AG10803 (cell line): ENCODE results near the gene ZBTB37.
A peak's percentile ranks its signal among the peaks of the same experiment; 100 is the strongest.
"Not testable (repeated sequence)": the region's sequence is repeated elsewhere in the genome, so short reads cannot be mapped to it uniquely, and the experiment has no call there.

Experiments used
- DNase-seq: peaks from one replicate; pipeline ENCODE4 v3.0.0; 2010; ENCODE audit warnings: low read depth
- H3K4me3 ChIP-seq: 2 replicates; pipeline ENCODE4 v1.5.1; 2011; ENCODE audit warnings: mild to moderate bottlenecking, low read length, control low read depth
- TF ChIP-seq, protein P1 (sequence below): conservative IDR thresholded peaks from 2 replicates; pipeline ENCODE4 v1.5.1; 2011; ENCODE audit warnings: mild to moderate bottlenecking, low read length, control low read depth, inconsistent platforms

Gene ZBTB37

DNA sequence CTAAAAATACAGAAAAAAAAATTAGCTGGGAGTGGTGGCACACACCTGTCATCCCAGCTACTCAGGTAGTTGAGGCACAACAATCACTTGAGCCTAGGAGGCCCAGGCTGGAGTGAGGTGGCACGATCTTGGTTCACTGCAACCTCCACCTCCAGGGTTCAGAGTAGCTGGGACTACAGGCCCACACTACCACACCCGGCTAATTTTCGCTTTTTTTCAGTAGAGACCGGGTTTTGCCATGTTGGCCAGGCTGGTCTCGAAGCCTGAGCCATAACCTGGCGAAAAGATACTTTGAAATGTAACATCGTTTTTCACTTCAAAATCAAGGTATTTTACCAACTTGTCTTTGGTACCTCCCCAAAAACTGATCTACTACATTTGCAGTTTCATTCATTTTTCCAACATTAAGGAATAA, 6.4 kb upstream of the ZBTB37 start:
- TF ChIP-seq, protein P1, sequence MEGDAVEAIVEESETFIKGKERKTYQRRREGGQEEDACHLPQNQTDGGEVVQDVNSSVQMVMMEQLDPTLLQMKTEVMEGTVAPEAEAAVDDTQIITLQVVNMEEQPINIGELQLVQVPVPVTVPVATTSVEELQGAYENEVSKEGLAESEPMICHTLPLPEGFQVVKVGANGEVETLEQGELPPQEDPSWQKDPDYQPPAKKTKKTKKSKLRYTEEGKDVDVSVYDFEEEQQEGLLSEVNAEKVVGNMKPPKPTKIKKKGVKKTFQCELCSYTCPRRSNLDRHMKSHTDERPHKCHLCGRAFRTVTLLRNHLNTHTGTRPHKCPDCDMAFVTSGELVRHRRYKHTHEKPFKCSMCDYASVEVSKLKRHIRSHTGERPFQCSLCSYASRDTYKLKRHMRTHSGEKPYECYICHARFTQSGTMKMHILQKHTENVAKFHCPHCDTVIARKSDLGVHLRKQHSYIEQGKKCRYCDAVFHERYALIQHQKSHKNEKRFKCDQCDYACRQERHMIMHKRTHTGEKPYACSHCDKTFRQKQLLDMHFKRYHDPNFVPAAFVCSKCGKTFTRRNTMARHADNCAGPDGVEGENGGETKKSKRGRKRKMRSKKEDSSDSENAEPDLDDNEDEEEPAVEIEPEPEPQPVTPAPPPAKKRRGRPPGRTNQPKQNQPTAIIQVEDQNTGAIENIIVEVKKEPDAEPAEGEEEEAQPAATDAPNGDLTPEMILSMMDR: no peak
- no peak for DNase-seq
- no peak overlapping the region for H3K4me3 ChIP-seq

DNA sequence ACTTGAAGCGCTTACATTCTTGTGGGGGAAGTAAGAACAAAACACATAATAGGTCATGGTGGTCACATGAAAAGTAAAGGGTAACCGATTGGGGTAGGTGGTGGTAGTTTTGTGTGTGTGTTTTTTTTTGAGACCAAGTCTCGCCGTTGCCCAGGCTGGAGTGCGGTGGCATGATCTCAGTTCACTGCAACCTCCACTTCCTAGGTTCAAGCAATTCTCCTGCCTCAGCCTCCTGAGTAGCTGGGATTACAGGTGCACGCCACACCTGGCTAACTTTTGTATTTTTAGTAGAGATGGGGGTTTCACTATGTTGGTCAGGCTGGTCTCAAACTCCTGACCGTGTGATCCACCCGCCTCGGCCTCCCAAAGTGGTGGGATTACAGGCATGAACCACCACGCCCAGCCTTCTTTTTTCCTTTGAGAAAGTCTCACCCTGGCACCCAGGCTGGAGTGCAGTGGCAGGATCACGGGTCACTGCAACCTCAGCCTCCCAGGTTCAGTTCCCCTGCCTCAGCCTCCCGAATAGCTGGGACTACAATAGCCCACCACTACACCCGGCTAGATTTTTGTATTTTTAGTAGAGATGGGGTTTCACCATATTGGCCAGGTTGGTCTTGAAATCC, 5.9 kb upstream of the ZBTB37 start:
- not testable (repeated sequence) for DNase-seq

DNA sequence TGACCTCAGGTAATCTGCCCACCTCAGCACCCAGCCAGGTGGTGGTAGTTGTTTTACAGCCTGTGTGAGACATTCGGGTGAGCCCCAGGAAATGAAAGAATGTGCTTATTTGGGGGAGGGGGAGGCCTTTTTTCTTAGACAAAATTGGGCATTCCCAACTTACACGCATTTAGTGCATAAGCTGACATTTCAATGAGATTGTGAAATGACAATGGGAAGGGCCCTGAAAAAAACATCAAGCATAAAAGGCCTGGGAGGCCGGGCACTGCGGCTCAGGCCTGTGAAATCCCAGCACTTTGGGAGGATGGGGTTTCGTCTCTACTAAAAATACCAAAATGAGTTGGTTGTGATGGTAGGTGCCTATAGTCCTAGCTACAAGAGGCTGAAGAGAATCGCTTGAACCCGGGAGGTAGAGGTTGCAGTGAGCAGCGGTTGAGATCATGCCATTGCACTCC, 5.4 kb upstream of the ZBTB37 start:
- TF ChIP-seq, protein P1: no peak
- H3K4me3 ChIP-seq: no peak overlapping the region
- DNase-seq: no peak

More for the DNA sequence above, 5.9 kb upstream of the ZBTB37 start:
- not testable (repeated sequence) for H3K4me3 ChIP-seq

DNA sequence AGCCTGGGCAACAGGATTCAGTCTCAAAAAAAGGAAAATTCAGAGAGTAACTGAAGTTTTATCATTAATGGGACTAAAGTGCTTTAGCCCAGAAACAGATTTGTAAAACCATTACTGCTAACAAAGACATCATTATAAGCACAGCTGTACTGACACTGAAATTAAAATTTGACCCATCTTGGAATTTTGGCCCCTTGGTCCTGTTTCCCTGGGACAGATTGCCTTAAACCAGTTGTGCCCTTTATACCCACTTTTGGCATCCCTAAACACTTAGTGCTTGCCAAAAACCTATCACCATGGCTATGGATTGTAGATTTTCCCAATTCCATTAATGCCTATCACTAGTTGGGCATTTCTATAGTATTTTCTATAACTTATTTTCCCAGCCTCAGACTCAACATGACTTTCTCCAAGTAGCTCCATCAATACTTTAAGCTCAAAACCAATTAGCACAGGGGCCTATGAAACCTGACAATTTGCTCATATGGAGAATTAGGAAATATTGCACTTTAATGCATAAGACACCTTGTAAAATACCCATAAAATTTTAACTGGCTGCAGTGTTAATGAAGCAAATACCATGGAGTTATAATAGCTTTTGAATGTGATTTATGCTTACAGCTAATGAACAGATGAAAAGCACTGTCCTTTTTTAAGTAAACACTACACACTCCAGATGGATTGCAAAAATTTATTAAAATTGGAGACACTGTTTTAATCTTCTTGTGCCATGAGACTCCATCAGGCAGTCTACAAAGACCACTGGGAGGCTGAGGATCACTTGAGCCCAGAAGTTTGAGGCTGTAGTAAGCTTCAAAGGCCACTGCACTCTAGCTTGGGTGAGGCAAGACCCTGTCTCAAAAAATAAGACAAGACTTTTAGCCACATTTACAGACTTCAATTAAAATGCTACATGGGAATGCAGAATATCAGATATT, 4.7 kb upstream of the ZBTB37 start:
- TF ChIP-seq, protein P1: no peak
- H3K4me3 ChIP-seq: no peak overlapping the region
- DNase-seq: no peak

- TF ChIP-seq, protein P1: no peak
- no peak for DNase-seq
- no peak overlapping the region for H3K4me3 ChIP-seq
These were observed 3.9 kb upstream of the ZBTB37 start for GRCh38 chr1:173864179-173864867.

GRCh38 chr1:173865468-173866164, 2.6 kb upstream of the ZBTB37 start:
- peak overlapping the region; percentile 96 for H3K4me3 ChIP-seq
- DNase-seq: no peak
- TF ChIP-seq, protein P1: no peak
